IPS-18c (cell line): ENCODE data around the gene IWS1.

ENCODE experiments used
- H3K4me3 ChIP-seq: 2 replicates; pipeline ENCODE4 v1.7.0; 2013; ENCODE audit warnings: low read depth, mild to moderate bottlenecking, low read length, moderate library complexity; ENCODE audit not compliant: insufficient read depth
- H3K9me3 ChIP-seq: one replicate; pipeline ENCODE4 v1.6.1; 2013; ENCODE audit warnings: mild to moderate bottlenecking, low read length, moderate library complexity; ENCODE audit not compliant: control insufficient read depth, insufficient read depth

IWS1 gene

GRCh38 chr2:127482031-127482430 lies 44.3 kb downstream of the IWS1 start:
- Histone ChIP-seq H3K9me3 (no peaks in the 10 kb centered on the region), H3K4me3 (no peak overlapping the region)

DNA sequence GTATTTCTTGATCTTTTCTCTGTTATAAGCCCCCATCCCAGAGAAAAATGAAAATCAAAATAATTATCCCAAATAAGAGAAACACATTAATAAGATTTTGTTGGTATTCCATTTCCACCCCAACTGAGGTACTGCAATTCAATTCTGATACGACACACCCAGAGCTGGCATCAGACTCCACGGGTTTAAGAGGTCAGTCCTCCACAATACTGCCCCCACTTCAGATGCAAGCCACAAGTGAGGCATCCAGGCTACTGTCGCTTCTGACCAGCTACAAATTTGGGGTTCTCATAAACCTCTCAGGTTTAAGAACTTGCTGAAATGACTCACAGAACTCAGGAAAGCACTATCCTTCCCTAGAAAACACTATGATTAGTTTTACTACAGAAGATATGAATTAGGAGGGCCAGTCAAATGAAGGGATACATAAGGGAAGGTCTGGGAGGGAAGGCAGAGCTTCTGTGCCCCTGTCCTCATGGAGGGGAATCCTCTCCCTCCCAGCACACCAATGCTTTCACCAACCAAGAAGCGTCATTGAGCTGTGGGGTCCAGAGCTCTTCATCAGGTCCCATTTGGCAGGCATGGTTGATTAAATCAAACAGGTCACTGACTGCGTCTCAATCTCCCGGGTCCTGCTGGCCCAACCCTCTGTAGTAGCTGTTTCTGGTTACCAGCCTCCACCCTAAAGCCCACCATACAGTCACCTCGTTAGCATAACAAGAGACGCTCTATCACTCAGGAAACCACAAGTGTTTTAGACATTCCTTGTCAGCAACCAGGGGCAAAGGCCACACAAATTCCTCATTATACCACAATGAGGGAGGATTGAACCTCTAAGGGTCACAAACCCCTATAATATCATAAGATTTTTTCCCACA lies 46.2 kb downstream of the IWS1 start:
- Histone ChIP-seq H3K4me3 (no peak overlapping the region), H3K9me3 (no peaks in the 10 kb centered on the region)

DNA sequence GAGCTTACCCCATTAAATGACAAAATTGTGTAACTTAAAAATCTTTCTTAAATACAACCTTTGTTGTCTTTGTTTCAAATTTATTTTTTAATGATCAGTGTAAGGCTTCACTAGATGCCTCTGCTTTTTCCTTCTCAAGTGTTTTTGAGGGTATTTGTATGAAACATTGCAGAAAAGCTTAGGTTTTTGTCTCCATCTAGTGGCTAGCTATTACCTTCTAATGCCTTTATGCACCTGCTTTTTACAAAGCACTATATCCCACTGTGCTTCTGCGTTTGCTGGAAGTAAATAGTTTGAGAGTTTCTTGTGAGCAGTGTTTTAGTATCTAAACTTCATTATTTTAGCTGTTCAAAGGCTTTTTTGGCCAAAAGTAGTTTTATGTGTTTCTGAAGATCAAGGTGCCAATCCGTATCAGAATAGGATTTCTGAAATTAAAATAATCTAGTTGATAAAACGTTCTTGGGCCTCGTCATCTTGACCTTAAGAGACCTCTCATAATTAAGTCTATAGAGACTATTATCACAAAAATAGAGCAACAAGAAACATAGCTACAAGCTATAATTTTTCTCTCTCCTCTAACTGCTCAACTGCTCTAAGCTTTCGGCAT lies 47.0 kb downstream of the IWS1 start:
- Histone ChIP-seq H3K9me3 (no peaks in the 10 kb centered on the region), H3K4me3 (no peak overlapping the region)

DNA sequence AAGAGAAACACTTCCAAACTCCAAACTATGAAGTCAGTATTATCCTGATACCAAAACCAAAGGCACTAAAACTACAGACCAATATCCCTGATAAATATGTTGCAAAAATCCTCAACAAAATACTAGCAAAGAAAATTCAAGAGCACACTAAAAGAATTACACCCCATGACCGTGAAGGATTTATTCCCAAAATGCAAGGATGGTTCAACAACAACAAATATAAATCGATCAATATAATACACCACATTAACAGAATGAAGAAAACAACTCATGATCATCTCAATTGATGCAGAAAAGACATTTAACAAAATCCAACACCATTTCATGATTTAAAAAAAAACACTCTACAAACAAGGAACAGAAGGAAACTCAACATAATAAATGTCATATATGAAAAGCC lies 50.5 kb downstream of the IWS1 start:
- Histone ChIP-seq H3K4me3 (no peak overlapping the region), H3K9me3 (no peaks in the 10 kb centered on the region)

GRCh38 chr2:127472268-127472667 lies 54.0 kb downstream of the IWS1 start:
- Histone ChIP-seq H3K9me3 (no peaks in the 10 kb centered on the region), H3K4me3 (no peak overlapping the region)

GRCh38 chr2:127471286-127471988 lies 54.9 kb downstream of the IWS1 start:
- Histone ChIP-seq H3K4me3 (no peak overlapping the region), H3K9me3 (no peaks in the 10 kb centered on the region)

DNA sequence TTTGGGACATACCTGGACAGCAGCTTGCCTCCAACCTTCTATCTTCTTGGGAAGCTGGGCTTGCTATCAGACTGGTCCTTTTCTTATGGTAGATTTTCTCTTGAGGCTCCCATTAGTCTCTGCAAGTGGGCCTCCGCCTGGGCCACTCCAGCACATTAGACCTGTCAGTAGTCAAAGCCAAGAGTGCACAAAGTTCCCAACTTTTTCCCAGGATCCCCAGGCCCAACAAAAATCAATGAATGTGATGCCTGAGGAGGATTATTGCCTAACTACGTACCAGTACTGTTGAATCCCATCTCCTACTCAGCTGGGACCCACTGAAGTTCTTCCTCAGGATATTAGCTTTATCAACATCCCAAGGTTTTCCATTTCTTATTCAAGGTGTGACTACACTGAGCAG lies 56.3 kb downstream of the IWS1 start:
- Histone ChIP-seq H3K9me3 (no peaks in the 10 kb centered on the region), H3K4me3 (no peak overlapping the region)

GRCh38 chr2:127469051-127469450 lies 57.2 kb downstream of the IWS1 start:
- H3K9me3 ChIP-seq, result no peaks in the 10 kb centered on the region
- H3K4me3 ChIP-seq, result no peak overlapping the region

DNA sequence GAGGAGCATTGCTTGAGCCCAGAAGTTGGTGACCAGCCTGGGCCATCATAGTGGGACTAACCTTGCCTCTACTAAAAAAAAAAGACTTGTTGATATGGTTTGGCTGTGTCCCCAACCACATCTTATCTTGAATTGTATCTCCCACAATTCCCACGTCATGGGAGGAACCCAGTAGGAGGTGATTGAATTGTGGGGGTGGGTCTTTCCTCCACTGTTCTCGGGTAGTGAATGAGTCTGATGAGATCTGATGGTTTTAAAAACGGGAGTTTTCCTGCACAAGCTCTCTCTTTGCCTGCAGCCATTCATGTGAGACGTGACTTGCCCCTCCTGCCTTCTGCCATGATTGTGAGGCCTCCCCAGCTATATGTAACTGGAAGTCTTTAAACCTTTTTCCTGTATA lies 61.0 kb downstream of the IWS1 start:
- Histone ChIP-seq H3K9me3 (no peaks in the 10 kb centered on the region), H3K4me3 (no peak overlapping the region)

- no peaks in the 10 kb centered on the region for H3K9me3 ChIP-seq
Observed at GRCh38 chr2:127464470-127465257, 61.6 kb downstream of the IWS1 start.

GRCh38 chr2:127463155-127463991 lies 62.9 kb downstream of the IWS1 start:
- Histone ChIP-seq H3K9me3 (no peaks in the 10 kb centered on the region), H3K4me3 (no peak overlapping the region)

More at GRCh38 chr2:127464470-127465257, 61.6 kb downstream of the IWS1 start:
- no peak overlapping the region for H3K4me3 ChIP-seq

GRCh38 chr2:127462461-127462860 lies 63.8 kb downstream of the IWS1 start:
- H3K4me3 ChIP-seq, result no peak overlapping the region

GRCh38 chr2:127456960-127457359 lies 69.3 kb downstream of the IWS1 start:
- H3K9me3 ChIP-seq, result no peaks in the 10 kb centered on the region
- no peak overlapping the region for H3K4me3 ChIP-seq

More at GRCh38 chr2:127462461-127462860, 63.8 kb downstream of the IWS1 start:
- H3K9me3 ChIP-seq, result no peaks in the 10 kb centered on the region

DNA sequence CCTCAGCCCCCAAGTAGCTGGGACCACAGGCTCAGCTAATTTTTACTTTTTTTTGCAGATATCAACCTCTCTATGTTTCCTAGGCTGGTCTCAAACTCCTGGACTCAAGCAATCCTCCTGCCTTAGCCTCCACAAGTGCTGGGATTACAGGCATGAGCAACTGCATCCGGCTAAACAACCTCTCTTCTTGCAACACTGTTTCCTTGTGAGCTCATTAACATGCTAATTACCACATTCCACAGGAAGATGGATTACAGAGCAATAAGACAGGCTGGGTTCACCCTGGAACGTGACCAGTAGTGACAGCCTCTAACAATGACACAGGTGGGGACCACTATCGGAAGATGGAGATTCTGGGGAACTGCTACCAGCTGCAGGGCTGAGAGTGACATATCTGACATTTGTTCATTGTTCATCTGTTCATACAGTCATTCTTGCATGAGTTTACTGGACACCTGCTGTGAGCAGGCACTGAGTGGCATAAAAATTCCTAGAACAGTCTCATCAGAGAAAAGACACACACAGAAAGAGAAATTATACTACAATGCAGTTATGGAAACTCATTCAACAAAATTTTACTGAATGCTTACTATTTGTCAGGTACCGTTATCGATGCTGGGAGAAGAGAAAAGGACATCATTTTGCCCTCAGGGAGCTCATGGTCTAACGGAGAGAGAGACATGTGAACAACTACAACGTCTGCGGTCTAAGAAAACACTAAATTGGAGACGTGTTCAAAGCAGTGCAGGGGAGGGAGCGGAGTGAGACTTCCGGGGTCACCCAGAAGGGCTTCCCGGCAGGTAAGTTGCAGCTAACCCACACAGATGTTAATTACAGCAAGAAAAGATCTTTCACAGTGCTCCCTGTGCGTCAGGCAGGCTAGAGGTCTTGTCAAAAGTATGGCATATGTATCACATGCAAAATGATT lies 70.5 kb downstream of the IWS1 start:
- H3K9me3 ChIP-seq, result no peaks in the 10 kb centered on the region
- H3K4me3 ChIP-seq, result no peak overlapping the region

DNA sequence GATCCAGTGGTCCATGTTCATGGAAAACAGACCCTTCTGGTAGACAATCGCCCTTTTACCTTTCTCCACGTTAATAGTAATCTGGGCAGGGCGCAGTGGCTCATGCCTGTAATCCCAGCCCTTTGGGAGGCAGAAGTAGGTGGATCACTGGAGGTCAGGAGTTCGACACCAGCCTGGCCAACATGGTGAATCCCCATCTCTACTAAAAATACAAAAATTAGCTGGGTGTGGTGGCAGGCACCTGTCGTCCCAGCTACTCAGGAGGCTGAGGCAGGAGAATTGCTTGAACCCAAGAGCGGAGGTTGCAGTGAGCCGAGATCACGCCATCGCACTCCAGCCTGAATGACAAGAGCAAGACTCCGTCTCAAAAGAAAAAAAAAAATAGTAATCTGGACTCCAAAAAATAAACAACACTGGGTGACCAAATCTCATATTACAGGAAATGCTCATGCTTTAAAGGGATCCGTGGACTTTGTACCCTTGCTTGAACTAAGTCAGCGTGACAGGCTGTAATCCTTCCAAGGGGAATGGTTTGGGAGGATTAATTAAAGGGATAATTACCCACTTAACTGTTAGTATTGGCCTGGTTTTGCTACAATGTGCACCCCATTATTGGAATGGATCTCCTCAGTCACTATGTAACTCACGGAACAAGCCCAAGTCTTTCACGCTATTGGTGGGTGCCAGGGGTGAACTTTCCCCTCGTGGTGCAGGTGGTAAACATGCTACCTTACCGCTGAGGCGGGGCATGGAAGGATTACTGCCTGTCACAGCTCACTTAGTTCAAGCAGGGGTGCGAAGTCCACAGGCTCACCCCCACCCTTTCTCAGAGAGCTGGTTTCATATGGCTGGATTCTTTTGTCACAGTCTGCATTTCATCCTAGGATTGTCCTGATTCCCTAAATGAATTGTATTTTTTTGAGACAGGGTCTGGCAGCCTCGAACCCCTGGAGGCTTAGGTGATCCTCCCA lies 71.4 kb downstream of the IWS1 start:
- Histone ChIP-seq H3K9me3 (no peaks in the 10 kb centered on the region), H3K4me3 (no peak overlapping the region)
